ENCODE data around the gene KIF3A.

Gene KIF3A

GRCh38 chr5:132718544-132719312 is 18.6 kb downstream of the KIF3A start:
- H4K20me1 ChIP-seq (ENCODE audit: insufficient read depth, low read length), result no peaks in the 10 kb centered on the region
- no peak for ATAC-seq (ENCODE audit: insufficient read depth, low read depth)
- H3K27ac ChIP-seq (ENCODE audit: low read length), result no peak overlapping the region

GRCh38 chr5:132714456-132715307 is 22.7 kb downstream of the KIF3A start:
- peak; percentile 24; the same call in 1 of the 3 replicates for ATAC-seq (ENCODE audit: insufficient read depth, low read depth)
- Histone ChIP-seq H2AFZ (ENCODE audit: low read depth, low read length) (no peak overlapping the region), H3K9ac (ENCODE audit: low read depth, low read length) (no peak overlapping the region), H3K79me2 (ENCODE audit: insufficient read depth, low read length) (no peaks in the 10 kb centered on the region), H3K4me2 (ENCODE audit: insufficient read depth, low read length) (no peak overlapping the region), H4K20me1 (ENCODE audit: insufficient read depth, low read length) (no peaks in the 10 kb centered on the region), H3K27me3 (ENCODE audit: insufficient read depth, low read length, poor library complexity) (no peaks in the 10 kb centered on the region), H3K4me3 (ENCODE audit: low read depth in 1 of 2, low read length in 2 of 2) (no peak overlapping the region), H3K36me3 (ENCODE audit: insufficient read depth, low read length) (peaks cover 25% of the 10 kb centered on the region; the same call in 1 of the 2 replicates), H3K4me1 (ENCODE audit: insufficient read depth, low read length) (no peaks in the 10 kb centered on the region), H3K9me3 (ENCODE audit: insufficient read depth, low read length, severe bottlenecking) (no peaks in the 10 kb centered on the region), H3K27ac (ENCODE audit: low read length) (no peak overlapping the region)
- TF ChIP-seq EZH2 (IDR thresholded peaks at IDR 0.05; ENCODE audit: borderline replicate concordance, low read depth, low read length, severe bottlenecking) (no peak), CTCF (IDR thresholded peaks at IDR 0.05; ENCODE audit: borderline replicate concordance, extremely low read depth, low read length, poor library complexity, severe bottlenecking) (peak; percentile 42)
- DNase-seq, result no peak

More at GRCh38 chr5:132718544-132719312, 18.6 kb downstream of the KIF3A start:
- TF ChIP-seq EZH2 (IDR thresholded peaks at IDR 0.05; ENCODE audit: borderline replicate concordance, low read depth, low read length, severe bottlenecking), result no peak
- TF ChIP-seq CTCF (IDR thresholded peaks at IDR 0.05; ENCODE audit: borderline replicate concordance, extremely low read depth, low read length, poor library complexity, severe bottlenecking), result no peak
- no peak overlapping the region for H3K4me3 ChIP-seq (ENCODE audit: low read depth in 1 of 2, low read length in 2 of 2)
- H3K9ac ChIP-seq (ENCODE audit: low read depth, low read length), result no peak overlapping the region
- no peaks in the 10 kb centered on the region for H3K27me3 ChIP-seq (ENCODE audit: insufficient read depth, low read length, poor library complexity)
- no peaks in the 10 kb centered on the region for H3K4me1 ChIP-seq (ENCODE audit: insufficient read depth, low read length)
- no peak overlapping the region for H2AFZ ChIP-seq (ENCODE audit: low read depth, low read length)
- no peak for DNase-seq
- H3K36me3 ChIP-seq (ENCODE audit: insufficient read depth, low read length), result peaks cover 27% of the 10 kb centered on the region
- no peaks in the 10 kb centered on the region for H3K79me2 ChIP-seq (ENCODE audit: insufficient read depth, low read length)
- H3K9me3 ChIP-seq (ENCODE audit: insufficient read depth, low read length, severe bottlenecking), result no peaks in the 10 kb centered on the region
- H3K4me2 ChIP-seq (ENCODE audit: insufficient read depth, low read length), result no peak overlapping the region

- Histone ChIP-seq H3K4me2 (ENCODE audit: insufficient read depth, low read length) (no peak overlapping the region), H4K20me1 (ENCODE audit: insufficient read depth, low read length) (no peaks in the 10 kb centered on the region), H2AFZ (ENCODE audit: low read depth, low read length) (no peak overlapping the region), H3K9ac (ENCODE audit: low read depth, low read length) (no peak overlapping the region), H3K79me2 (ENCODE audit: insufficient read depth, low read length) (no peaks in the 10 kb centered on the region), H3K27me3 (ENCODE audit: insufficient read depth, low read length, poor library complexity) (no peaks in the 10 kb centered on the region), H3K4me1 (ENCODE audit: insufficient read depth, low read length) (no peaks in the 10 kb centered on the region), H3K36me3 (ENCODE audit: insufficient read depth, low read length) (peaks cover 5% of the 10 kb centered on the region; the same call in 1 of the 2 replicates), H3K27ac (ENCODE audit: low read length) (no peak overlapping the region), H3K4me3 (ENCODE audit: low read depth in 1 of 2, low read length in 2 of 2) (no peak overlapping the region), H3K9me3 (ENCODE audit: insufficient read depth, low read length, severe bottlenecking) (no peaks in the 10 kb centered on the region)
- DNase-seq, result no peak
- TF ChIP-seq EZH2 (IDR thresholded peaks at IDR 0.05; ENCODE audit: borderline replicate concordance, low read depth, low read length, severe bottlenecking), result no peak
- TF ChIP-seq CTCF (IDR thresholded peaks at IDR 0.05; ENCODE audit: borderline replicate concordance, extremely low read depth, low read length, poor library complexity, severe bottlenecking), result no peak
- ATAC-seq (ENCODE audit: insufficient read depth, low read depth), result no peak
Measured at GRCh38 chr5:132708645-132709044, 28.7 kb downstream of the KIF3A start.
